Measurements from ENCODE around the gene WIPF2. TPM values are rescaled to one million over a fixed set of nuclear protein-coding genes. Genes with fewer than 3 reads are reported as not detected.

WIPF2 gene
- total RNA-seq, 1 donor from 2014 or later = 13.9 TPM

GRCh38 chr17:40326014-40326831 is 107.1 kb downstream of the WIPF2 start:
- TF ChIP-seq CTCF (IDR thresholded peaks at IDR 0.05; ENCODE audit: insufficient read depth, low read length, poor library complexity, severe bottlenecking) = no peak
- Histone ChIP-seq H3K4me3 (ENCODE audit: low read depth, low read length) (no peak overlapping the region), H3K36me3 (ENCODE audit: control insufficient read depth, insufficient read depth, low read length) (no peaks in the 10 kb centered on the region), H3K27me3 (ENCODE audit: control insufficient read depth, insufficient read depth, low read length) (no peaks in the 10 kb centered on the region)
- no peak for DNase-seq (ENCODE audit: low read depth)

GRCh38 chr17:40326832-40327199 is 107.7 kb downstream of the WIPF2 start:
- no peak for TF ChIP-seq CTCF (IDR thresholded peaks at IDR 0.05; ENCODE audit: insufficient read depth, low read length, poor library complexity, severe bottlenecking)
- Histone ChIP-seq H3K36me3 (ENCODE audit: control insufficient read depth, insufficient read depth, low read length) (no peaks in the 10 kb centered on the region), H3K27me3 (ENCODE audit: control insufficient read depth, insufficient read depth, low read length) (no peaks in the 10 kb centered on the region), H3K4me3 (ENCODE audit: low read depth, low read length) (no peak overlapping the region)
- no peak for DNase-seq (ENCODE audit: low read depth)

GRCh38 chr17:40327244-40327729 is 108.2 kb downstream of the WIPF2 start:
- no peak for TF ChIP-seq CTCF (IDR thresholded peaks at IDR 0.05; ENCODE audit: insufficient read depth, low read length, poor library complexity, severe bottlenecking)
- H3K36me3 ChIP-seq (ENCODE audit: control insufficient read depth, insufficient read depth, low read length) = no peaks in the 10 kb centered on the region
- H3K4me3 ChIP-seq (ENCODE audit: low read depth, low read length) = no peak overlapping the region
- no peak for DNase-seq (ENCODE audit: low read depth)
- no peaks in the 10 kb centered on the region for H3K27me3 ChIP-seq (ENCODE audit: control insufficient read depth, insufficient read depth, low read length)

- H3K4me3 ChIP-seq (ENCODE audit: low read depth, low read length) = no peak overlapping the region
- no peak for TF ChIP-seq CTCF (IDR thresholded peaks at IDR 0.05; ENCODE audit: insufficient read depth, low read length, poor library complexity, severe bottlenecking)
- DNase-seq (ENCODE audit: low read depth) = no peak
- H3K27me3 ChIP-seq (ENCODE audit: control insufficient read depth, insufficient read depth, low read length) = no peaks in the 10 kb centered on the region
- no peaks in the 10 kb centered on the region for H3K36me3 ChIP-seq (ENCODE audit: control insufficient read depth, insufficient read depth, low read length)
Measured at GRCh38 chr17:40327735-40328385, 108.8 kb downstream of the WIPF2 start.

GRCh38 chr17:40328386-40328766 is 109.3 kb downstream of the WIPF2 start:
- H3K4me3 ChIP-seq (ENCODE audit: low read depth, low read length) = no peak overlapping the region
- no peaks in the 10 kb centered on the region for H3K36me3 ChIP-seq (ENCODE audit: control insufficient read depth, insufficient read depth, low read length)
- no peak for TF ChIP-seq CTCF (IDR thresholded peaks at IDR 0.05; ENCODE audit: insufficient read depth, low read length, poor library complexity, severe bottlenecking)
- no peak for DNase-seq (ENCODE audit: low read depth)
- H3K27me3 ChIP-seq (ENCODE audit: control insufficient read depth, insufficient read depth, low read length) = no peaks in the 10 kb centered on the region

All from kidney epithelial cell (primary cell).